HS-5 (cell line): Measurements from ENCODE around the gene SAP30L.

ENCODE experiments used
- DNase-seq: peaks from one replicate; pipeline ENCODE4 v3.0.0-alpha.2; 2012; ENCODE audit warnings: low read depth

Gene SAP30L

GRCh38 chr5:154481584-154482381 is 36.0 kb downstream of the SAP30L start:
- no peak for DNase-seq

- no peak for DNase-seq
Measured at GRCh38 chr5:154482528-154483449, 37.0 kb downstream of the SAP30L start.

- DNase-seq: no peak
Measured at GRCh38 chr5:154483654-154484392, 38.0 kb downstream of the SAP30L start.

GRCh38 chr5:154484393-154485095 is 38.7 kb downstream of the SAP30L start:
- DNase-seq: no peak

GRCh38 chr5:154485096-154485491 is 39.3 kb downstream of the SAP30L start:
- no peak for DNase-seq

- DNase-seq: no peak
Measured at GRCh38 chr5:154485850-154486426, 40.1 kb downstream of the SAP30L start.

GRCh38 chr5:154486427-154486866 is 40.6 kb downstream of the SAP30L start:
- DNase-seq: no peak

- DNase-seq: no peak
Measured at GRCh38 chr5:154487541-154487940, 41.7 kb downstream of the SAP30L start.

GRCh38 chr5:154491941-154492340 is 46.1 kb downstream of the SAP30L start:
- DNase-seq: no peak

GRCh38 chr5:154493274-154493673 is 47.5 kb downstream of the SAP30L start:
- DNase-seq: no peak

GRCh38 chr5:154494036-154494435 is 48.2 kb downstream of the SAP30L start:
- DNase-seq: no peak

GRCh38 chr5:154498591-154498990 is 52.8 kb downstream of the SAP30L start:
- no peak for DNase-seq

GRCh38 chr5:154498994-154499393 is 53.2 kb downstream of the SAP30L start:
- DNase-seq: no peak

GRCh38 chr5:154501566-154501965 is 55.8 kb downstream of the SAP30L start:
- DNase-seq: no peak

GRCh38 chr5:154502180-154502579 is 56.4 kb downstream of the SAP30L start:
- DNase-seq: no peak

- no peak for DNase-seq
Measured at GRCh38 chr5:154503698-154504039, 57.9 kb downstream of the SAP30L start.

- DNase-seq: no peak
Measured at GRCh38 chr5:154505567-154505966, 59.8 kb downstream of the SAP30L start.

GRCh38 chr5:154506049-154506715 is 60.4 kb downstream of the SAP30L start:
- no peak for DNase-seq

GRCh38 chr5:154506716-154507080 is 60.9 kb downstream of the SAP30L start:
- DNase-seq: no peak

- no peak for DNase-seq
Measured at GRCh38 chr5:154508114-154508513, 62.3 kb downstream of the SAP30L start.
